Thoracic aorta endothelial cell (primary cell): ENCODE results near the gene CKS1B. TPM values are rescaled to one million over a fixed set of nuclear protein-coding genes. Genes with fewer than 3 reads are reported as not detected.

ENCODE experiments used
- small RNA-seq: library from RNA; depleted of rRNA; stranded (forward); fragments of <200 nt; gene quantifications from one replicate; pipeline ENCODE3, GENCODE V24; 2012
- total RNA-seq: library from RNA; depleted of rRNA; stranded (reverse); fragments of >200 nt; gene quantifications from 2 replicates; pipeline ENCODE4 v1.2.3, GENCODE V29; 2012

CKS1B gene
- total RNA-seq, result 116 and 126 TPM in 2 replicates

DNA sequence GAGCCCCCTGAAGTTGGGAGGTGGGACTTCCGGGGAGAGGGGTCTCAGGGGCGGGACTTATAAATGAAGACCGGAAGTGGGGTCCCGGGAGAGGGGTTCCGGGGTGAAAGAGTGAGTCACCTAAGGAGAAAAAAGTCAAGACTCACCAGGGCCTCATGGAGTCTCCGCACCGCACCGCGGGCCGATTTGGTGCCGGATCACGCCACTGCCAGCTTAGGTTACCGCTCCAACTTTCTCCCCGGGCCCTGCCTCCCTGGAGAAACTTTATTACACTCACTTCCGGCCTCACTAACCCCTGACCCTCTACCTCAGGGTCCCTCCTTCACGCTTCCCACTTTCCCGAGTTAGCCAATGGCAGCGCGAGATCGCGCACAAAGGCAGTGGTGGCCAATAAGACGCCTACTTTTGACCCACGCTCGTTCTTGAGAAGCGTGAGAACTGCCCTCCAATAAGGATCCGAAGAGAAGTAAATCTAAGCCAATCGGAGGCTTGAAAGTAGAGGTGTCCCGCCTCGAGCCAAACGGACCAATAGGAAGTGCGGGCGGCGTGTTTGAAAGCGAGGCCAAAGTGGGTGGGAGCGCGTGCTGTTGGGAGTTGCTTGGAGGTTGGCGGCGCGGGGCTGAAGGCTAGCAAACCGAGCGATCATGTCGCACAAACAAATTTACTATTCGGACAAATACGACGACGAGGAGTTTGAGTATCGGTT lies at the start of gene CKS1B:
TSS of gene CKS1B (plus strand) at position 580 of the 706 bp plus-strand sequence. CDS start at position 645, 65 bp downstream.

DNA sequence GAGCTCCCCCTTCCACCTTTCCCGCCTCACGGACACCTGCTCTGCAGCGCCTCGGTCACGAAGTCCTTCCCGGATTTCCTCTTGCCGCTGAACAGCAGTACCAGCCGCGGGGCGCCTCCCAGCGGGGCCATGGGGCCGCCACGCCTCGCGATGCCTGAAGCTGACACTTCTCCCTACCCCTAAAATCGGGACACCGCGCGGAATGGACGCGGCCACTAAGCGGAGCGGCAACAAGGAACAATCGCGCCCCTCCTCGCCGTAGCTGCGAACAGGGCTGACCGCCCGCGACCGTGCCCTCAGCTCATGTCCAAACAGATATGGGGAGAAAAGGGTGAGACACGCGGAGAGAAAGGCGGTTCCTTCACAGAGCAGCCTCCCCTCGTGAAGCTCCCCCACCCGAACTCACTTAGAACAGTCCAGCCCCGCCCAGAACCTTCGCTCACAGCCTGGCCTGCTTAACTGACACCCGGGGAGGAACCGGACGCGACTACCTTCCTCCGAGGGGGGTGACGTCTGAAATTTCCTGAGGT lies 37.9 kb upstream of the CKS1B start, which contains the start of gene PMVK:
TSS of gene PMVK (minus strand) at position 165 of the 530 bp plus-strand sequence. CDS start at position 131, 34 bp downstream.

DNA sequence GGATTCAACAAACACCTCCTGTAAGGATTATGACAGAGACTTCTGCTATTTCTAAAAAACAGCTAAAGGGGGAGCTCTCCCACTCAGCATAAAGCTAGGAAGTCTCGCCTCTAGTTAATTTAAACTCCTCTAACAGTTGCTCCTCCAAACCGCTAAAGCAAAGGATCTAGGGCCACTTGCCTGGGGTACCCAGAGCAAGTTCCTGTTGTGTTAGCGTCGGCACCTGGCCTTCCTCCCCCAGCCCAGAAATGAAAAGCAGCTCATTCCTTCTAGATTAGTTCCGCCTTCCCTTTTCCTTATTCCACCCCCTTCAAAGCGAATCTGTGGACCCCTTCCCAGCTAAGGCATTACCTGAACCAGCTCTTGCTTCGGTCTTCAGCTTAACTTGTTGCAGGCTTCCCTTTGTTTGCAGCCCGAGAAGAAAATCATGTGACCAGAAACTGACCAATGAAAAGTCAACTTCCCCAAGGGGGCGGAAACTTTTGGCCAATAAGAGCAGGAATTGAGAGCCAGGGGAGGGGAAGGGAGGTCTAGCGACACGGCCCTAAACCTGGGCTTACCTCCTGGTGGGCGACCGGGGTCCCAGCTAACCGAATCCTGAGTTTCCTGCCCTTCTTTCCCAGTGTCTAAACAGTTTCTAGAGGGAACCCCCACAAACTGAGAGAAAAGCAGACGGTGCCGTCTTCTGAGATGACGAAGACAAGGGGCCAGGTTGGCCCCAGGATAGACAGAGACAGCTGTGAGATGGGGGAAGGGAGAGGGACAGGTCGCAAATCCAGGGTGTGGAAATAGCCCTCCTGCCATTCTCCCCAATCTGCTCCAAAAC lies 18.6 kb upstream of the CKS1B start, which contains the start of gene PBXIP1:
TSS of gene PBXIP1 (minus strand) at position 382 of the 826 bp plus-strand sequence. CDS start 2,378 bp downstream, outside the sequence.

DNA sequence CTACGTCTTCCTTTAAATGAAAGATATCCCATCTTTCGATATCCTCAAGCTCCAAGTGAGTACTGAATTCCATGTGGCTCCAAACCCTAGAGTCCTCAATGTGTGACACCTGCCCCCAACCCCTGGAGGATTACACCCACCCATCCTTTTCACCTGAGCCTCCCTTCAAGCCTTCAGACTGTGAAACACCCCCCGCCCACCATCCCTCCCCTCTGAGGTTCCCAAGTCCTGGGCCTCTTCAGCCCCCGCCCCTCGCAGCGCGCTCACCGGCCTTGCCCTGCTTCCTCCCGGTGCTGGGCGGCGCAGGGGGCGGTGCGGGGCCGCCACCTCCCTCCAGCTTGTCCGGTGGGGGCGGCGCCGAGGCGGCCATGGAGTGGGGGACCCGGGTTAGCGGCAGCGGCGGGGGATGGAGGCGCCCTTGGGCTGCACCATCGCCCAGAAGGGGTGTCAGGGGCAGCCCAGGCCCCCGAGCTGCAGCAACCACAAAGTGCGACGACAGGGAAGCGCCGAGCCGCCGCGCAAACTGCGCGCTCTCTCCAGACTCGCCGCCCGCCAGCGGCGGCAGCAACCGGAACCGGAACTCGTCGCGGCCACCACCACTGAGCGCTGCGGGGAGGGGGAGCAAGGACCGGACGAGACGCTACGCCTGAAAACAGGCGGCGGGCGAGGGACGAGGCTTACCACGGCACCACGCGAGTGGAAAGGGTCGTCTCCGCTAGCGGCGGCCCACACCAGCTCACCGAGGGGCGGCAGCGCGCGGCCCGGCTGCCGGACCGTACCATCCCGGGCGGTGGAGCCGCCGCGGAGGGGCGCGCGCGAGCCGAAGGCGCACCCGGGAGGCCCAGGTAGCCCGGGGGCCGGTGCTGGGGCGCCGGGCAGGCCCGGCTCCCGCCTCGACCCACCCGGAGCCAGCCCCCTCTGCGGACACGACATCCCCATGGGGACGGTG lies 13.0 kb upstream of the CKS1B start, which contains the start of gene PYGO2:
TSS of gene PYGO2 (minus strand) at position 576 of the 949 bp plus-strand sequence. CDS start at position 370, 206 bp downstream.

DNA sequence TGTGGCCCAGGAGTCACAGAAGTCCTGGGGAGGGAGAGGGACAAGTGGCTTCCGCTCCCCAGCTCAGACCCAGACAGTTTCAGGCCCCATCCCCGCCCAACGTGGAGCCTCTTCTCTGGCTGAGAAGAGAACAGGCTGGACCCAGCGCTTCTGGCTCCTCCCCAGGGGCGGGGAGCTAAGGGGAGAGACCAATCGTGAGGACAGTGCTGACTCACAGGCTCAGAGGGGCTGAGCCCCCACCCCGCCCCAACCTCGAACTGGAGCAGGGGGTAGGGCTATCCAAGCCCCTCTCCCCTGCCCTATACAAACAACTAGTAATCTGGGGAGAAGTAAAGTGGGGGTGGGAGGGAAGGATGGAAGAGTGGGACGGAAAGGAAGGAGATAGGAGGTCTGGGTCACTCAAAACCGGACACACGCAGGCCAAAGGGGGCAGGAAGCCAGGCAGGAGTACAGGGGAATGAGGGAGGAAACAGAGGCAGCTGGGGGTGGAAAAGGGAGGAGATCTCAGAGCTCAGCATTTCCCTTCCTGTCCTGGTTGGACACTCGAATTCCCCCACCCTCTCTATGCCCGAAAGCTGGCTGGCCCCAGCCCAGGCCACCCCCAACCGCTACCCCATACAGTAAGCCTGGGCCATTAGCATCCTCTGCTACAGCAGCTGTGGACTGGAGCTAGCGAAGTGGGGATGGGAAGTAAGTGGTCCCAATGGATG lies 3.7 kb upstream of the CKS1B start, which contains the start of gene SHC1:
TSS of gene SHC1 (minus strand) at position 117 of the 710 bp plus-strand sequence. CDS start 221 bp downstream, outside the sequence.

DNA sequence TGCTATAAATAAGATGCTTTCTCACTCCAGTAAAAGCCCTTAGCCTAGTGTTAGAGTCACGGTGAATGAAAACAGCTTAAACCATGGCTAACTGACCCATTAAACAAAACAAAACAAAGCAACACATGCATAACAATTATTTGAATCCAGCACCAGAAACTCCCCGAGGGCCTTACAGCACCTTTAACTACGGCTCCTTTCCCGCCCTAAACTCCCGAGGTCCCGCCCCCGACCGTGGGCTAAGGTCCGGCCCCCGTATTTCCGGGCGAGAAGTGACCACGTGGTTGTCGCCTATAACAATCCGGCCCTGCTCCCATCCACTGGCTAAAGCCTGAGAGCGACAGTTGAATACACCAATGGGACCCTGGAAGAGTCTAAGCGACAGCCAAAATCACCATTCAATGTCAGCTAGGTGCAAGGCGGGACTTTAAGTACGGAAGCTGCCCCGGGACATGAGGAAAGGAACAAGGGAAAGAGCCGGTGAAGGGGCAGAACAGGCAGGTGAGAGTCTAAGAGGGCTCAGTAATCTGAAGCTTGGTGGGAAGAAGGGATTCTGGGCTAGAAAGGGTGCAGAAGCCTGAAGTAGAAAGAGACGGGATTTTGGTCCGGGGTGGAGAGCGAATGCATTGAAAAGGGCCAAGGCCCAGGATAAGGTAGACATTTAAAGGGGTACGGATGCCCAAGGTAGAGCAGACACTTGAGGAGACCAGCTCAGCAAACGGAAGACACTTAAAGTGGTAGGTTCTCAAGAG lies 8.6 kb downstream of the CKS1B start, which contains the start of gene FLAD1:
TSS of gene FLAD1 (plus strand) at position 448 of the 752 bp plus-strand sequence. CDS start 351 bp downstream, outside the sequence.

DNA sequence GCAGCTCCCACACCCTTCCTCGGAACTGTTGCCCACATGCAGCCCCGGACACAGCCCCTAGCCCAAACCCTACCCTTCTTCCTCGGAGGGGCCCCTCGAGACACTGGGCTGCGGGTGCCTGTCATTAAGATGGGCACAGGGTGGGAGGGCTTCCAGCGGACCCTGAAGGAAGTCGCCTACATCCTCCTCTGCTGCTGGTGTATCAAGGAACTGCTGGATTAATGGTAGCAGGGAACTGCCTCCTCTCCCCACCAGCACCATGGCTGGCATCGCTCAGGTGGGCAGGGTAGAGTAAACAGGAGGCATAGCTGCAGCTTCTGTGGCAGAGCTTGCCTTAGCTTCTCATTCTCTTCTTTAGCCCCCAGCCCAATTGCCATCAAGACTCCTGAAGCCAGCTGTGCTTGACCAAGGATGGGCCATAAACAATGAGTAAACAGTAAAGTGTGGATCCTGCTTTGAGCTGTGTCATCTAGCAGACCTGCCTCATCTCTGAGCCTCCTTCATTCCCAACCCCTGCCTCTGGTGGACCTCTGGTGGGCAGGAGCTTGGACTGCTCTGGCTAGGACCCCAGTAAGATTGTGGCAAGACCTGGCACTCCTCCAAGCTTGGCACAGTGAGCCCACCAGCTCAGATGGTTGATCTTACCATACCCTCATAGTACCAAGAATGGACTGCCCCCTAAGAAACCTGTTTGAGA lies 19.2 kb downstream of the CKS1B start, which contains the start of gene LENEP:
TSS of gene LENEP (plus strand) at position 15 of the 697 bp plus-strand sequence. CDS start at position 37, 22 bp downstream.

DNA sequence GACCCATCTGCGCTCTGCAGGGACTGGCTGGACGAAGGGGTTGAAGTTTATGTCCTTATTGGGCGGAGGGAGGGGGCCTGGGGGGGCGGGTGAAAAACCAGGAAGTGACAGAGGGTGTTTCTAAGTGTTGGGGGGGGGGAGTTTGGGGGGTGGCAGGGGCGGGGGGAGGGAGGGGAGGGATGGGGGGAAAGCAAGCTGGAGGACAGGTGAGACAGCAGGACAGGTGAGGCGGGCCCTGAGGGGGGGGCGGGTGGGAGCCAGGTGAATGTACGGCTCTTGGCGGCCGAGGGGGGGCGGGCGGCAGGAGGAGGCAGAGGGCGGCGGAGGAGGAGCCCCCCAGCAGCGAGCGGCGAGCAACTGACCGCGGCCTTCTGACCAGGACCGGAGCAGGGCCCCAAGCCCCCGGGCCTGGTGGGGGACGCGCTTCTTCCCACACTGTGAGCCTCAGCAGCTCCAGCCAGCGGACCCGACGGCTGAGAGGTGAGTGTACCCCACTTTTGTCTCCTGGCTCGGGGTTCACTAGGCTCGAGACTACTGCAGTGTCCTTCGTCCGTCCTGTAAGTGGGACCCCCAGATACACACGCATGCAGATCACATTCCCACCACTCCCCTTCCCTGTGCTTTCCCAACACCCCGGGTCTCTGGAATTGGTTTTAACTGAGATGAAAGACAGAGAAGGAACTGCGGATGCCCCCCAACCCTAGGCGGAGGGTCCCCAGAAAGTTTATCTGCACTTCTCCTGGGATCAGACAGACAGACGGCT lies 28.2 kb downstream of the CKS1B start, which contains the start of gene ZBTB7B:
TSS of gene ZBTB7B (plus strand) at position 339 of the 763 bp plus-strand sequence. CDS start 11,859 bp downstream, outside the sequence.

Small RNAs within 50 kb of the gene (small RNA-seq; reads per million reads assigned to genes)
- gene MIR4258 (not detected), gene RF00017 (not detected)

Other genes with a start within 250 kb of the CKS1B start
- gene KCNN3, start 104.4 kb upstream of the CKS1B start, total RNA-seq, result 0.40 and 0.93 TPM in 2 replicates
- 9.2 and 10.5 TPM in 2 replicates for gene PMVK, start 38.0 kb upstream of the CKS1B start, total RNA-seq
- 41.5 and 42.0 TPM in 2 replicates for gene PBXIP1, start 18.6 kb upstream of the CKS1B start, total RNA-seq
- gene PYGO2, start 12.9 kb upstream of the CKS1B start, total RNA-seq, result 11.3 and 12.6 TPM in 2 replicates
- 248 and 273 TPM in 2 replicates for gene SHC1, start 3.9 kb upstream of the CKS1B start, total RNA-seq
- gene FLAD1, start 8.7 kb downstream of the CKS1B start, total RNA-seq, result 21.6 and 22.3 TPM in 2 replicates
- 0.40 TPM in 1 of 2 replicates, not detected in the other for gene LENEP, start 18.9 kb downstream of the CKS1B start, total RNA-seq
- 10.2 and 15.0 TPM in 2 replicates for gene ZBTB7B, start 28.1 kb downstream of the CKS1B start, total RNA-seq
- 0.29 TPM in 1 of 2 replicates, not detected in the other for gene DCST2, start 59.1 kb downstream of the CKS1B start, total RNA-seq
- gene DCST1, start 59.1 kb downstream of the CKS1B start, total RNA-seq, result not detected in 2 replicates
- 172 and 268 TPM in 2 replicates for gene ADAM15, start 76.6 kb downstream of the CKS1B start, total RNA-seq
- gene EFNA4, start 89.1 kb downstream of the CKS1B start, total RNA-seq, result 4.0 and 7.0 TPM in 2 replicates
- gene EFNA3, start 104.2 kb downstream of the CKS1B start, total RNA-seq, result 0.66 and 1.9 TPM in 2 replicates
- gene EFNA1, start 153.2 kb downstream of the CKS1B start, total RNA-seq, result 30.5 and 45.1 TPM in 2 replicates
- 24.3 and 39.1 TPM in 2 replicates for gene SLC50A1, start 161.2 kb downstream of the CKS1B start, total RNA-seq
- gene DPM3, start 165.8 kb downstream of the CKS1B start, total RNA-seq, result 23.7 and 37.9 TPM in 2 replicates
- gene KRTCAP2, start 198.6 kb downstream of the CKS1B start, total RNA-seq, result 77.7 and 105 TPM in 2 replicates
- 5.7 and 7.2 TPM in 2 replicates for gene TRIM46, start 199.2 kb downstream of the CKS1B start, total RNA-seq
- gene THBS3, start 233.2 kb downstream of the CKS1B start, total RNA-seq, result 8.5 and 9.1 TPM in 2 replicates
- 36.7 and 43.9 TPM in 2 replicates for gene MTX1, start 234.0 kb downstream of the CKS1B start, total RNA-seq